H9 (cell line): ENCODE results near the gene SCN1A. TPM values are rescaled to one million over a fixed set of nuclear protein-coding genes. Genes with fewer than 3 reads are reported as not detected.

Experiments
- DNase-seq: peaks from one replicate; pipeline ENCODE4 v3.0.0-alpha.2; 2017
- H2AFZ ChIP-seq: one replicate; pipeline ENCODE4 v1.6.1; 2013; ENCODE audit warnings: mild to moderate bottlenecking, low read length, control low read depth, moderate library complexity
- H2AK5ac ChIP-seq: 2 replicates; pipeline ENCODE4 v1.6.1; 2013; ENCODE audit warnings: low read length, control low read depth, mixed read lengths; ENCODE audit not compliant: insufficient read length
- H2BK120ac ChIP-seq: one replicate; pipeline ENCODE4 v1.6.1; 2013; ENCODE audit warnings: low read depth, mild to moderate bottlenecking, low read length, control low read depth, inconsistent platforms; ENCODE audit not compliant: poor library complexity, severe bottlenecking
- H2BK12ac ChIP-seq: 2 replicates; pipeline ENCODE4 v1.6.1; 2013; ENCODE audit warnings: low read length, control low read depth, mixed read lengths, low read depth; ENCODE audit not compliant: insufficient read length
- H2BK15ac ChIP-seq: 2 replicates; pipeline ENCODE4 v1.6.1; 2013; ENCODE audit warnings: low read depth, low read length, control low read depth
- H2BK20ac ChIP-seq: one replicate; pipeline ENCODE4 v1.6.1; 2013; ENCODE audit warnings: low read depth, mild to moderate bottlenecking, low read length, control low read depth, inconsistent platforms; ENCODE audit not compliant: poor library complexity, severe bottlenecking
- H2BK5ac ChIP-seq: 2 replicates; pipeline ENCODE4 v1.6.1; 2013; ENCODE audit warnings: low read length, control low read depth, mixed read lengths; ENCODE audit not compliant: insufficient read length
- H3K14ac ChIP-seq: 2 replicates; pipeline ENCODE4 v1.6.1; 2013; ENCODE audit warnings: low read length, control low read depth; ENCODE audit not compliant: insufficient read depth
- H3K18ac ChIP-seq: 2 replicates; pipeline ENCODE4 v1.6.1; 2013; ENCODE audit warnings: low read depth, mild to moderate bottlenecking, mixed read lengths, low read length, control low read depth; ENCODE audit not compliant: insufficient read length
- H3K23ac ChIP-seq: 2 replicates; pipeline ENCODE4 v1.6.1; 2013; ENCODE audit warnings: low read length, control low read depth, mixed read lengths, low read depth; ENCODE audit not compliant: insufficient read length
- H3K23me2 ChIP-seq: 2 replicates; pipeline ENCODE4 v1.6.1; 2013; ENCODE audit warnings: low read depth, mild to moderate bottlenecking, mixed read lengths, low read length, control low read depth; ENCODE audit not compliant: insufficient read length, poor library complexity, severe bottlenecking
- H3K27ac ChIP-seq: 2 replicates; pipeline ENCODE4 v1.5.1; 2013; ENCODE audit warnings: low read length, control low read depth, mixed read lengths, low read depth; ENCODE audit not compliant: insufficient read length
- H3K27me3 ChIP-seq: 2 replicates; pipeline ENCODE4 v1.6.1; 2013; ENCODE audit warnings: low read length, control low read depth, inconsistent platforms; ENCODE audit not compliant: insufficient read depth
- H3K4ac ChIP-seq: 2 replicates; pipeline ENCODE4 v1.6.1; 2013; ENCODE audit warnings: low read depth, mild to moderate bottlenecking, control low read depth, inconsistent platforms, low read length, moderate library complexity
- H3K4me1 ChIP-seq: 2 replicates; pipeline ENCODE4 v1.6.1; 2013; ENCODE audit warnings: low read length, control low read depth, inconsistent platforms; ENCODE audit not compliant: insufficient read depth
- H3K4me2 ChIP-seq: 2 replicates; pipeline ENCODE4 v1.6.1; 2013; ENCODE audit warnings: low read length, control low read depth, mixed read lengths; ENCODE audit not compliant: insufficient read length, insufficient read depth
- H3K56ac ChIP-seq: 2 replicates; pipeline ENCODE4 v1.6.1; 2013; ENCODE audit warnings: low read depth, mild to moderate bottlenecking, mixed read lengths, low read length, control low read depth; ENCODE audit not compliant: insufficient read length
- H3K79me1 ChIP-seq: 2 replicates; pipeline ENCODE4 v1.6.1; 2013; ENCODE audit warnings: low read depth, mild to moderate bottlenecking, moderate library complexity, low read length, control low read depth, inconsistent platforms; ENCODE audit not compliant: insufficient read depth, poor library complexity, severe bottlenecking
- H3K79me2 ChIP-seq: 2 replicates; pipeline ENCODE4 v1.6.1; 2013; ENCODE audit warnings: low read length, control low read depth, inconsistent platforms; ENCODE audit not compliant: insufficient read depth
- H3K9ac ChIP-seq: 2 replicates; pipeline ENCODE4 v1.6.1; 2013; ENCODE audit warnings: low read length, control low read depth, mixed read lengths; ENCODE audit not compliant: insufficient read length; ENCODE audit errors: extremely low read depth
- H3K9me3 ChIP-seq: one replicate; pipeline ENCODE4 v1.6.1; 2013; ENCODE audit warnings: low read depth, low read length, inconsistent platforms; ENCODE audit not compliant: control insufficient read depth
- H3T11ph ChIP-seq: one replicate; pipeline ENCODE4 v1.6.1; 2013; ENCODE audit warnings: mild to moderate bottlenecking, low read length, control low read depth, inconsistent platforms
- H4K20me1 ChIP-seq: one replicate; pipeline ENCODE4 v1.6.1; 2013; ENCODE audit not compliant: control insufficient read depth, insufficient read length, insufficient read depth
- H4K5ac ChIP-seq: 2 replicates; pipeline ENCODE4 v1.6.1; 2013; ENCODE audit warnings: low read depth, mild to moderate bottlenecking, mixed read lengths, low read length, control low read depth; ENCODE audit not compliant: insufficient read length
- H4K8ac ChIP-seq: replicated peaks from 2 replicates; pipeline ENCODE4 v1.6.1; 2013; ENCODE audit warnings: low read length, control low read depth, mixed read lengths, low read depth; ENCODE audit not compliant: insufficient read length
- H4K91ac ChIP-seq: 2 replicates; pipeline ENCODE4 v1.6.1; 2013; ENCODE audit warnings: low read depth, mild to moderate bottlenecking, moderate library complexity, mixed read lengths, low read length, control low read depth; ENCODE audit not compliant: insufficient read length
- H3K27ac Mint-ChIP-seq, 3 experiments: 2 replicates in 2 of 3; 3 replicates in 1 of 3; pipeline ENCODE4 v1.8.0; 2020 to 2021; ENCODE audit warnings: mixed read lengths in 3 of 3, mild to moderate bottlenecking in 1 of 3, moderate library complexity in 1 of 3
- H3K27me3 Mint-ChIP-seq: 2 replicates; pipeline ENCODE4 v1.8.0; 2021; ENCODE audit warnings: low read depth, mild to moderate bottlenecking, moderate library complexity, mixed read lengths
- H3K36me3 Mint-ChIP-seq, 3 experiments: 2 replicates in 2 of 3; 3 replicates in 1 of 3; pipeline ENCODE4 v1.8.0; 2020 to 2021; ENCODE audit warnings: low read depth in 3 of 3, mixed read lengths in 3 of 3; ENCODE audit not compliant: insufficient read depth in 1 of 3
- H3K4me1 Mint-ChIP-seq, 2 experiments: 2 replicates each; pipeline ENCODE4 v1.8.0; 2020; ENCODE audit warnings: mixed read lengths in 2 of 2
- H3K4me3 Mint-ChIP-seq, 2 experiments: 2 replicates in 1 of 2; 3 replicates in 1 of 2; pipeline ENCODE4 v1.8.0; 2020 to 2021; ENCODE audit warnings: mild to moderate bottlenecking in 2 of 2, mixed read lengths in 2 of 2, moderate library complexity in 1 of 2
- H3K9me3 Mint-ChIP-seq, 2 experiments: 2 replicates in 1 of 2; 3 replicates in 1 of 2; pipeline ENCODE4 v1.8.0; 2020; ENCODE audit warnings: mild to moderate bottlenecking in 2 of 2, mixed read lengths in 2 of 2, moderate library complexity in 1 of 2
- CTCF ChIP-seq: fragments of 200-600 bp; sonication (generic); conservative IDR thresholded peaks from 3 replicates; pipeline ENCODE4 v1.8.0; 2021; ENCODE audit warnings: antibody characterized with exemption, mild to moderate bottlenecking
- WGBS: extraction: QIAGEN DNeasy Blood & Tissue Kit; methylation state at CpG from one replicate; pipeline ENCODE4 v1.1.7; 2013; ENCODE audit warnings: missing lambda C conversion rate, low lambda C conversion rate, mixed read lengths; ENCODE audit not compliant: insufficient read length; ENCODE audit errors: extremely low coverage; 5-methylcytosine and 5-hydroxymethylcytosine counted together
- total RNA-seq: library from RNA; stranded (reverse); gene quantifications from 2 replicates; pipeline ENCODE4 v1.2.1, GENCODE V29; 2021

SCN1A gene
- total RNA-seq, 1 experiment from 2014 or later: 0.13 TPM

GRCh38 chr2:166112193-166112605 lies 15.6 kb downstream of the SCN1A start:
- no peak overlapping the region for H3K14ac ChIP-seq
- no peak overlapping the region for H2BK120ac ChIP-seq
- H3K23ac ChIP-seq: no peak overlapping the region
- H3T11ph ChIP-seq: no peak overlapping the region
- Mint-ChIP-seq H3K4me3 (no peak overlapping the region), H3K4me1 (0 out of 4 replicates have a peak, but pooled peaks cover 0 to 2% of the 10 kb centered on the region in 2 experiments), H3K36me3 (peaks cover 0 to 4% (median 1%) of the 10 kb centered on the region in 3 experiments; a peak in 4 of 7 replicates), H3K9me3 (peaks cover 0 to 8% of the 10 kb centered on the region in 2 experiments; a peak in 2 of 5 replicates), H3K27ac (no peak overlapping the region), H3K27me3 (no peaks in the 10 kb centered on the region)
- no peak overlapping the region for H2BK15ac ChIP-seq
- H2BK20ac ChIP-seq: no peak overlapping the region
- no peak overlapping the region for H2BK5ac ChIP-seq
- H4K20me1 ChIP-seq: no peaks in the 10 kb centered on the region
- no peak overlapping the region for H2AFZ ChIP-seq
- H3K27me3 ChIP-seq: no peaks in the 10 kb centered on the region
- no peaks in the 10 kb centered on the region for H3K79me2 ChIP-seq
- TF ChIP-seq CTCF: no peak
- H3K4me1 ChIP-seq: no peaks in the 10 kb centered on the region
- no peaks in the 10 kb centered on the region for H3K79me1 ChIP-seq
- no peak overlapping the region for H3K27ac ChIP-seq
- H2AK5ac ChIP-seq: no peak overlapping the region
- no peak overlapping the region for H3K9ac ChIP-seq
- no peak overlapping the region for H3K18ac ChIP-seq
- no peak overlapping the region for H4K8ac ChIP-seq
- no peaks in the 10 kb centered on the region for H3K9me3 ChIP-seq
- no peak overlapping the region for H4K91ac ChIP-seq
- H3K56ac ChIP-seq: no peak overlapping the region
- H4K5ac ChIP-seq: no peak overlapping the region
- no peak for DNase-seq
- no peak overlapping the region for H3K4ac ChIP-seq
- no peaks in the 10 kb centered on the region for H3K23me2 ChIP-seq
- H3K4me2 ChIP-seq: no peak overlapping the region
- no CpG with 5 or more reads among the region's 1 CpG for WGBS
- H2BK12ac ChIP-seq: no peak overlapping the region
